ENCODE measurements around the gene STEAP3. TPM values are rescaled to one million over a fixed set of nuclear protein-coding genes. Genes with fewer than 3 reads are reported as not detected.

The STEAP3 gene
- total RNA-seq, 1 experiment from 2014 or later: 32.3 TPM

DNA sequence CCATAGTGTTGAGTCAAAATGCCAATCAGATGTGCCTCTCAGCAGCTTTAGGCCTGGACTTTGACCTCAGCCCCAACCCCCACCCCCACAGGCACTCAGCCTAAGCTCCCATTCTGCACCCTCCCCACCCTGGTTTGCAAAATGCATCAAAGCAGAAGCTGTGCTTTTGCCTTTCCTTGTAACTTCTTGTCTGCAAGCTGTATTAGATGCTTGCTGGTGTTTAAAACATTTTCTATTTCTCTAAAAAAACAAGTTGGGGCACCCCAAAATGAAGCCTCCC, 26.6 kb upstream of the STEAP3 start:
- no peaks in the 10 kb centered on the region for H4K20me1 ChIP-seq (ENCODE audit: insufficient read depth)
- no peak overlapping the region for H3K4me3 ChIP-seq (replicated peaks in 1 of 2; ENCODE audit: low read depth in 1 of 2, low read length in 2 of 2)
- CTCF ChIA-PET: no interaction called here
- no peak overlapping the region for H3K27ac ChIP-seq (ENCODE audit: low read depth, low read length)
- H3K36me3 ChIP-seq (ENCODE audit: control insufficient read depth in 1 of 2, insufficient read depth in 2 of 2, low read length in 2 of 2): no peaks in the 10 kb centered on the region
- intact Hi-C loops (cut with micrococcal nuclease): no loop called here
- no peak for DNase-seq (ENCODE audit: low read depth, low spot score)
- no peak overlapping the region for H2AFZ ChIP-seq (ENCODE audit: low read depth, low read length, poor library complexity, severe bottlenecking)
- no peak for ATAC-seq
- H3K4me2 ChIP-seq (ENCODE audit: low read length): no peak overlapping the region
- no peaks in the 10 kb centered on the region for H3K4me1 ChIP-seq (ENCODE audit: control insufficient read depth in 1 of 2, insufficient read depth in 2 of 2, low read length in 2 of 2)
- RAD21 ChIA-PET (ENCODE audit: low non-redundant PET in 1 of 2, low total read pairs in 2 of 2, uncharacterized antibody in 2 of 2, unreplicated experiment in 2 of 2): interaction anchor here in 1 of 2 experiments (1.3 kb wide), 1 partner anchor 56 kb away, joined by 3 read pairs; no protein-coding TSS in a partner anchor
- peaks cover 48% of the 10 kb centered on the region; the same call in 1 of the 2 replicates for H3K27me3 ChIP-seq (ENCODE audit: insufficient read depth, low read length)
- H3K9me2 ChIP-seq (ENCODE audit: insufficient read depth): no peaks in the 10 kb centered on the region
- H3K9me3 ChIP-seq (ENCODE audit: control insufficient read depth in 1 of 2, insufficient read depth in 1 of 2, low read depth in 1 of 2, low read length in 2 of 2): no peaks in the 10 kb centered on the region
- H3K9ac ChIP-seq (ENCODE audit: low read length): no peak overlapping the region
- POLR2A ChIA-PET: no interaction called here
- no peaks in the 10 kb centered on the region for H3K79me2 ChIP-seq (ENCODE audit: insufficient read depth, low read length)
- BruUV-seq (replicated peaks): no TSS peak
- TF ChIP-seq, protein P1, sequence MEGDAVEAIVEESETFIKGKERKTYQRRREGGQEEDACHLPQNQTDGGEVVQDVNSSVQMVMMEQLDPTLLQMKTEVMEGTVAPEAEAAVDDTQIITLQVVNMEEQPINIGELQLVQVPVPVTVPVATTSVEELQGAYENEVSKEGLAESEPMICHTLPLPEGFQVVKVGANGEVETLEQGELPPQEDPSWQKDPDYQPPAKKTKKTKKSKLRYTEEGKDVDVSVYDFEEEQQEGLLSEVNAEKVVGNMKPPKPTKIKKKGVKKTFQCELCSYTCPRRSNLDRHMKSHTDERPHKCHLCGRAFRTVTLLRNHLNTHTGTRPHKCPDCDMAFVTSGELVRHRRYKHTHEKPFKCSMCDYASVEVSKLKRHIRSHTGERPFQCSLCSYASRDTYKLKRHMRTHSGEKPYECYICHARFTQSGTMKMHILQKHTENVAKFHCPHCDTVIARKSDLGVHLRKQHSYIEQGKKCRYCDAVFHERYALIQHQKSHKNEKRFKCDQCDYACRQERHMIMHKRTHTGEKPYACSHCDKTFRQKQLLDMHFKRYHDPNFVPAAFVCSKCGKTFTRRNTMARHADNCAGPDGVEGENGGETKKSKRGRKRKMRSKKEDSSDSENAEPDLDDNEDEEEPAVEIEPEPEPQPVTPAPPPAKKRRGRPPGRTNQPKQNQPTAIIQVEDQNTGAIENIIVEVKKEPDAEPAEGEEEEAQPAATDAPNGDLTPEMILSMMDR (IDR thresholded peaks at IDR 0.05 in 2 of 3, conservative IDR thresholded peaks at IDR 0.05 in 1 of 3; ENCODE audit: borderline replicate concordance in 1 of 3, insufficient read depth in 1 of 3, low read depth in 2 of 3, low read length in 2 of 3): no peak
- TF ChIP-seq, protein P2, sequence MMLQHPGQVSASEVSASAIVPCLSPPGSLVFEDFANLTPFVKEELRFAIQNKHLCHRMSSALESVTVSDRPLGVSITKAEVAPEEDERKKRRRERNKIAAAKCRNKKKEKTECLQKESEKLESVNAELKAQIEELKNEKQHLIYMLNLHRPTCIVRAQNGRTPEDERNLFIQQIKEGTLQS (IDR thresholded peaks at IDR 0.05): no peak
- TF ChIP-seq TCF7L2 (IDR thresholded peaks at IDR 0.05; ENCODE audit: borderline replicate concordance, extremely low read depth, insufficient read depth, insufficient read length) (no peak), EZH2 (IDR thresholded peaks at IDR 0.05) (no peak), ZFX (IDR thresholded peaks at IDR 0.05) (no peak), SRF (IDR thresholded peaks at IDR 0.05; ENCODE audit: low read depth) (no peak), POLR2AphosphoS5 (IDR thresholded peaks at IDR 0.05; ENCODE audit: low read depth, low read length) (no peak), ELF1 (IDR thresholded peaks at IDR 0.05; ENCODE audit: borderline replicate concordance, low read depth) (no peak), SP1 (IDR thresholded peaks at IDR 0.05; ENCODE audit: low read depth) (no peak), EGR1 (IDR thresholded peaks at IDR 0.05; ENCODE audit: low read depth) (no peak), CEBPB (IDR thresholded peaks at IDR 0.05; ENCODE audit: low read depth) (no peak), POLR2A (IDR thresholded peaks at IDR 0.05; ENCODE audit: borderline replicate concordance, extremely low read depth, insufficient read depth, insufficient read length) (no peak), FOSL1 (IDR thresholded peaks at IDR 0.05; ENCODE audit: low read depth) (no peak), RAD21 (IDR thresholded peaks at IDR 0.05; ENCODE audit: low read depth) (no peak)
- TF ChIP-seq, protein P3, sequence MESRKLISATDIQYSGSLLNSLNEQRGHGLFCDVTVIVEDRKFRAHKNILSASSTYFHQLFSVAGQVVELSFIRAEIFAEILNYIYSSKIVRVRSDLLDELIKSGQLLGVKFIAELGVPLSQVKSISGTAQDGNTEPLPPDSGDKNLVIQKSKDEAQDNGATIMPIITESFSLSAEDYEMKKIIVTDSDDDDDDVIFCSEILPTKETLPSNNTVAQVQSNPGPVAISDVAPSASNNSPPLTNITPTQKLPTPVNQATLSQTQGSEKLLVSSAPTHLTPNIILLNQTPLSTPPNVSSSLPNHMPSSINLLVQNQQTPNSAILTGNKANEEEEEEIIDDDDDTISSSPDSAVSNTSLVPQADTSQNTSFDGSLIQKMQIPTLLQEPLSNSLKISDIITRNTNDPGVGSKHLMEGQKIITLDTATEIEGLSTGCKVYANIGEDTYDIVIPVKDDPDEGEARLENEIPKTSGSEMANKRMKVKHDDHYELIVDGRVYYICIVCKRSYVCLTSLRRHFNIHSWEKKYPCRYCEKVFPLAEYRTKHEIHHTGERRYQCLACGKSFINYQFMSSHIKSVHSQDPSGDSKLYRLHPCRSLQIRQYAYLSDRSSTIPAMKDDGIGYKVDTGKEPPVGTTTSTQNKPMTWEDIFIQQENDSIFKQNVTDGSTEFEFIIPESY (IDR thresholded peaks at IDR 0.05; ENCODE audit: extremely low read depth, insufficient replicate concordance, low read length): no peak
- TF ChIP-seq, protein P4, sequence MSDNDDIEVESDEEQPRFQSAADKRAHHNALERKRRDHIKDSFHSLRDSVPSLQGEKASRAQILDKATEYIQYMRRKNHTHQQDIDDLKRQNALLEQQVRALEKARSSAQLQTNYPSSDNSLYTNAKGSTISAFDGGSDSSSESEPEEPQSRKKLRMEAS (IDR thresholded peaks at IDR 0.05): no peak
- TF ChIP-seq, protein P5, sequence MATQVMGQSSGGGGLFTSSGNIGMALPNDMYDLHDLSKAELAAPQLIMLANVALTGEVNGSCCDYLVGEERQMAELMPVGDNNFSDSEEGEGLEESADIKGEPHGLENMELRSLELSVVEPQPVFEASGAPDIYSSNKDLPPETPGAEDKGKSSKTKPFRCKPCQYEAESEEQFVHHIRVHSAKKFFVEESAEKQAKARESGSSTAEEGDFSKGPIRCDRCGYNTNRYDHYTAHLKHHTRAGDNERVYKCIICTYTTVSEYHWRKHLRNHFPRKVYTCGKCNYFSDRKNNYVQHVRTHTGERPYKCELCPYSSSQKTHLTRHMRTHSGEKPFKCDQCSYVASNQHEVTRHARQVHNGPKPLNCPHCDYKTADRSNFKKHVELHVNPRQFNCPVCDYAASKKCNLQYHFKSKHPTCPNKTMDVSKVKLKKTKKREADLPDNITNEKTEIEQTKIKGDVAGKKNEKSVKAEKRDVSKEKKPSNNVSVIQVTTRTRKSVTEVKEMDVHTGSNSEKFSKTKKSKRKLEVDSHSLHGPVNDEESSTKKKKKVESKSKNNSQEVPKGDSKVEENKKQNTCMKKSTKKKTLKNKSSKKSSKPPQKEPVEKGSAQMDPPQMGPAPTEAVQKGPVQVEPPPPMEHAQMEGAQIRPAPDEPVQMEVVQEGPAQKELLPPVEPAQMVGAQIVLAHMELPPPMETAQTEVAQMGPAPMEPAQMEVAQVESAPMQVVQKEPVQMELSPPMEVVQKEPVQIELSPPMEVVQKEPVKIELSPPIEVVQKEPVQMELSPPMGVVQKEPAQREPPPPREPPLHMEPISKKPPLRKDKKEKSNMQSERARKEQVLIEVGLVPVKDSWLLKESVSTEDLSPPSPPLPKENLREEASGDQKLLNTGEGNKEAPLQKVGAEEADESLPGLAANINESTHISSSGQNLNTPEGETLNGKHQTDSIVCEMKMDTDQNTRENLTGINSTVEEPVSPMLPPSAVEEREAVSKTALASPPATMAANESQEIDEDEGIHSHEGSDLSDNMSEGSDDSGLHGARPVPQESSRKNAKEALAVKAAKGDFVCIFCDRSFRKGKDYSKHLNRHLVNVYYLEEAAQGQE (IDR thresholded peaks at IDR 0.05; ENCODE audit: low read depth): no peak

Data from HCT116 (cell line).